ENCODE measurements around the gene SLC29A3. TPM values are rescaled to one million over a fixed set of nuclear protein-coding genes. Genes with fewer than 3 reads are reported as not detected.

SLC29A3 gene
- total RNA-seq, 1 experiment from 2014 or later: 7.6 TPM

- no TSS peak for BruUV-seq (replicated peaks)
- H3K9me3 ChIP-seq (ENCODE audit: control insufficient read depth, insufficient read depth, low read depth, low read length): no peaks in the 10 kb centered on the region
- ChIA-PET POLR2A (no interaction called here), CTCF (no interaction called here)
- in situ Hi-C loops (cut with HindIII; ENCODE audit: low pct_unique_long_range_greater_than_20kb, low sequenced_read_pairs): no loop called here
- ATAC-seq (no peak), DNase-seq (ENCODE audit: low read depth, low spot score) (no peak)
- TF ChIP-seq TCF7L2 (IDR thresholded peaks at IDR 0.05; ENCODE audit: low read depth, low read length) (no peak), CTCF (IDR thresholded peaks at IDR 0.05) (no peak), POLR2AphosphoS5 (IDR thresholded peaks at IDR 0.05; ENCODE audit: low read depth, low read length) (no peak), SIN3A (IDR thresholded peaks at IDR 0.05; ENCODE audit: borderline replicate concordance, insufficient read depth, low read depth, low read length) (no peak)
- TF ChIP-seq, protein P1, sequence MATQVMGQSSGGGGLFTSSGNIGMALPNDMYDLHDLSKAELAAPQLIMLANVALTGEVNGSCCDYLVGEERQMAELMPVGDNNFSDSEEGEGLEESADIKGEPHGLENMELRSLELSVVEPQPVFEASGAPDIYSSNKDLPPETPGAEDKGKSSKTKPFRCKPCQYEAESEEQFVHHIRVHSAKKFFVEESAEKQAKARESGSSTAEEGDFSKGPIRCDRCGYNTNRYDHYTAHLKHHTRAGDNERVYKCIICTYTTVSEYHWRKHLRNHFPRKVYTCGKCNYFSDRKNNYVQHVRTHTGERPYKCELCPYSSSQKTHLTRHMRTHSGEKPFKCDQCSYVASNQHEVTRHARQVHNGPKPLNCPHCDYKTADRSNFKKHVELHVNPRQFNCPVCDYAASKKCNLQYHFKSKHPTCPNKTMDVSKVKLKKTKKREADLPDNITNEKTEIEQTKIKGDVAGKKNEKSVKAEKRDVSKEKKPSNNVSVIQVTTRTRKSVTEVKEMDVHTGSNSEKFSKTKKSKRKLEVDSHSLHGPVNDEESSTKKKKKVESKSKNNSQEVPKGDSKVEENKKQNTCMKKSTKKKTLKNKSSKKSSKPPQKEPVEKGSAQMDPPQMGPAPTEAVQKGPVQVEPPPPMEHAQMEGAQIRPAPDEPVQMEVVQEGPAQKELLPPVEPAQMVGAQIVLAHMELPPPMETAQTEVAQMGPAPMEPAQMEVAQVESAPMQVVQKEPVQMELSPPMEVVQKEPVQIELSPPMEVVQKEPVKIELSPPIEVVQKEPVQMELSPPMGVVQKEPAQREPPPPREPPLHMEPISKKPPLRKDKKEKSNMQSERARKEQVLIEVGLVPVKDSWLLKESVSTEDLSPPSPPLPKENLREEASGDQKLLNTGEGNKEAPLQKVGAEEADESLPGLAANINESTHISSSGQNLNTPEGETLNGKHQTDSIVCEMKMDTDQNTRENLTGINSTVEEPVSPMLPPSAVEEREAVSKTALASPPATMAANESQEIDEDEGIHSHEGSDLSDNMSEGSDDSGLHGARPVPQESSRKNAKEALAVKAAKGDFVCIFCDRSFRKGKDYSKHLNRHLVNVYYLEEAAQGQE (IDR thresholded peaks at IDR 0.05; ENCODE audit: insufficient read depth in 1 of 2, low read depth in 2 of 2, low read length in 1 of 2): no peak
- H3K36me3 ChIP-seq (ENCODE audit: control insufficient read depth, insufficient read depth, low read length): no peaks in the 10 kb centered on the region
- intact Hi-C loops (cut with micrococcal nuclease; ENCODE audit: unreplicated experiment): no loop called here
- H3K27me3 ChIP-seq (ENCODE audit: control insufficient read depth, insufficient read depth, low read length): peaks cover 4% of the 10 kb centered on the region
- H3K27ac ChIP-seq (ENCODE audit: low read length): no peak overlapping the region
- H3K4me3 ChIP-seq (ENCODE audit: low read depth in 2 of 2, low read length in 2 of 2): no peak overlapping the region
- no peaks in the 10 kb centered on the region for H3K4me1 ChIP-seq (ENCODE audit: control insufficient read depth, insufficient read depth, low read length)
Observed at GRCh38 chr10:71391701-71392100, 72.6 kb downstream of the SLC29A3 start.

DNA sequence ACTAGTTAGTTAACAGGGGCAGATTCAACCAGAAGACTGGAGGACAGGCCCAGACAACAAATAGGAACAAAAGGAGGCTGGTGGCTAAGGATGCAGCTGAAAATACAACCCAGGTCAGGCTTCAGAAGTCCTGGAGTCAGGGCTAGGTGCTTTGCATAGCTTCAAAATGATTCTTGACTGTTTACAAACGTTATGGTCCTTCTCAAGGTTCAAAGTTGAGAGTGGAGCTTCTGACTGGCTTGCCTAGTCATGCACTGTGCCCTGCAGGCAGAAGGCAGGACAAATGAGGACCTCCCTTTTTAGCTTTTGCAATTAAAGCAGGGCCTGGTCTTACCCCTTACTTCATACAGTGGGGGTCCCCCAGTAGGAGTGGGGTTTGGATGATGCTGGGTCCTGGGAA, 73.2 kb downstream of the SLC29A3 start:
- intact Hi-C loops (cut with micrococcal nuclease; ENCODE audit: unreplicated experiment): no loop called here
- no peaks in the 10 kb centered on the region for H3K4me1 ChIP-seq (ENCODE audit: control insufficient read depth, insufficient read depth, low read length)
- TF ChIP-seq SIN3A (IDR thresholded peaks at IDR 0.05; ENCODE audit: borderline replicate concordance, insufficient read depth, low read depth, low read length) (no peak), POLR2AphosphoS5 (IDR thresholded peaks at IDR 0.05; ENCODE audit: low read depth, low read length) (no peak), TCF7L2 (IDR thresholded peaks at IDR 0.05; ENCODE audit: low read depth, low read length) (no peak), CTCF (IDR thresholded peaks at IDR 0.05) (no peak)
- TF ChIP-seq, protein P1 (IDR thresholded peaks at IDR 0.05; ENCODE audit: insufficient read depth in 1 of 2, low read depth in 2 of 2, low read length in 1 of 2): no peak
- H3K27ac ChIP-seq (ENCODE audit: low read length): no peak overlapping the region
- H3K36me3 ChIP-seq (ENCODE audit: control insufficient read depth, insufficient read depth, low read length): no peaks in the 10 kb centered on the region
- in situ Hi-C loops (cut with HindIII; ENCODE audit: low pct_unique_long_range_greater_than_20kb, low sequenced_read_pairs): no loop called here
- DNase-seq (ENCODE audit: low read depth, low spot score) (no peak), ATAC-seq (no peak)
- H3K27me3 ChIP-seq (ENCODE audit: control insufficient read depth, insufficient read depth, low read length): peaks cover 4% of the 10 kb centered on the region
- no peak overlapping the region for H3K4me3 ChIP-seq (ENCODE audit: low read depth in 2 of 2, low read length in 2 of 2)
- H3K9me3 ChIP-seq (ENCODE audit: control insufficient read depth, insufficient read depth, low read depth, low read length): no peaks in the 10 kb centered on the region
- no TSS peak for BruUV-seq (replicated peaks)
- CTCF ChIA-PET: no interaction called here
- POLR2A ChIA-PET: no interaction called here

Measured in Panc1 (cell line).